Measurements from ENCODE around the gene EVA1A. TPM values are rescaled to one million over a fixed set of nuclear protein-coding genes. Genes with fewer than 3 reads are reported as not detected.

The EVA1A gene
- total RNA-seq, 1 donor from 2014 or later, result not detected

GRCh38 chr2:75564026-75564688 is 3.4 kb upstream of the EVA1A start:
- no peak overlapping the region for H3K27ac Mint-ChIP-seq (ENCODE audit: unreplicated experiment)

DNA sequence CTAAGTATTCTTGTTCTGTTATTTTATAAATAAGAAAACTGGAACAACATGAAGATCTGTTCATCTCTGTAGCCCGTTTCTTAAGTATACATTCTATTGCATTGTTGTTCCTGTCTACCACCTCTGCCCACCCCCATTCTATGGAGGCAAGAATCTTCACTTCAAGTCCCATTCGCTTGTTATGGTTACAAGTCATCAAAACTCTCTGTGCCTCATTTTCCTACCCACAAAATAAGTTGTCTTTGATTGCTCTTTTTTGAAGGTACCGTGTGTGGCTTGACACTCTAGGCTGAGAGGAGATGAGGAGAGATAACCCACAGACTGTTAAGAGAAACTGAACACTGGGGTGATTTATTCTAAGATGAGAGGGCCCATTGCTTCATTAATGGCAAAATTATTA is 2.9 kb upstream of the EVA1A start:
- TF ChIP-seq, protein P1, sequence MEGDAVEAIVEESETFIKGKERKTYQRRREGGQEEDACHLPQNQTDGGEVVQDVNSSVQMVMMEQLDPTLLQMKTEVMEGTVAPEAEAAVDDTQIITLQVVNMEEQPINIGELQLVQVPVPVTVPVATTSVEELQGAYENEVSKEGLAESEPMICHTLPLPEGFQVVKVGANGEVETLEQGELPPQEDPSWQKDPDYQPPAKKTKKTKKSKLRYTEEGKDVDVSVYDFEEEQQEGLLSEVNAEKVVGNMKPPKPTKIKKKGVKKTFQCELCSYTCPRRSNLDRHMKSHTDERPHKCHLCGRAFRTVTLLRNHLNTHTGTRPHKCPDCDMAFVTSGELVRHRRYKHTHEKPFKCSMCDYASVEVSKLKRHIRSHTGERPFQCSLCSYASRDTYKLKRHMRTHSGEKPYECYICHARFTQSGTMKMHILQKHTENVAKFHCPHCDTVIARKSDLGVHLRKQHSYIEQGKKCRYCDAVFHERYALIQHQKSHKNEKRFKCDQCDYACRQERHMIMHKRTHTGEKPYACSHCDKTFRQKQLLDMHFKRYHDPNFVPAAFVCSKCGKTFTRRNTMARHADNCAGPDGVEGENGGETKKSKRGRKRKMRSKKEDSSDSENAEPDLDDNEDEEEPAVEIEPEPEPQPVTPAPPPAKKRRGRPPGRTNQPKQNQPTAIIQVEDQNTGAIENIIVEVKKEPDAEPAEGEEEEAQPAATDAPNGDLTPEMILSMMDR (IDR thresholded peaks at IDR 0.05; ENCODE audit: partially characterized antibody, unreplicated experiment), result no peak
- Mint-ChIP-seq H3K27me3 (ENCODE audit: unreplicated experiment) (peaks cover 10% of the 10 kb centered on the region), H3K4me3 (ENCODE audit: unreplicated experiment) (no peak overlapping the region), H3K27ac (ENCODE audit: unreplicated experiment) (no peak overlapping the region), H3K36me3 (ENCODE audit: unreplicated experiment) (no peaks in the 10 kb centered on the region), H3K4me1 (ENCODE audit: low read depth, unreplicated experiment) (no peaks in the 10 kb centered on the region), H3K9me3 (ENCODE audit: unreplicated experiment) (peaks cover 6% of the 10 kb centered on the region)
- no peak for DNase-seq

More at GRCh38 chr2:75564026-75564688, 3.4 kb upstream of the EVA1A start:
- Mint-ChIP-seq H3K4me1 (ENCODE audit: low read depth, unreplicated experiment) (no peaks in the 10 kb centered on the region), H3K9me3 (ENCODE audit: unreplicated experiment) (peaks cover 6% of the 10 kb centered on the region), H3K27me3 (ENCODE audit: unreplicated experiment) (peaks cover 10% of the 10 kb centered on the region), H3K4me3 (ENCODE audit: unreplicated experiment) (no peak overlapping the region), H3K36me3 (ENCODE audit: unreplicated experiment) (no peaks in the 10 kb centered on the region)
- TF ChIP-seq, protein P1 (IDR thresholded peaks at IDR 0.05; ENCODE audit: partially characterized antibody, unreplicated experiment), result no peak
- DNase-seq, result no peak

- no peaks in the 10 kb centered on the region for H3K4me1 Mint-ChIP-seq (ENCODE audit: low read depth, unreplicated experiment)
- TF ChIP-seq, protein P1 (IDR thresholded peaks at IDR 0.05; ENCODE audit: partially characterized antibody, unreplicated experiment), result no peak
- H3K36me3 Mint-ChIP-seq (ENCODE audit: unreplicated experiment), result no peaks in the 10 kb centered on the region
- no peak overlapping the region for H3K4me3 Mint-ChIP-seq (ENCODE audit: unreplicated experiment)
- peaks cover 6% of the 10 kb centered on the region for H3K9me3 Mint-ChIP-seq (ENCODE audit: unreplicated experiment)
- no peak for DNase-seq
- no peak overlapping the region for H3K27ac Mint-ChIP-seq (ENCODE audit: unreplicated experiment)
- H3K27me3 Mint-ChIP-seq (ENCODE audit: unreplicated experiment), result peaks cover 10% of the 10 kb centered on the region
These were observed 1.8 kb upstream of the EVA1A start for GRCh38 chr2:75562513-75562864.

DNA sequence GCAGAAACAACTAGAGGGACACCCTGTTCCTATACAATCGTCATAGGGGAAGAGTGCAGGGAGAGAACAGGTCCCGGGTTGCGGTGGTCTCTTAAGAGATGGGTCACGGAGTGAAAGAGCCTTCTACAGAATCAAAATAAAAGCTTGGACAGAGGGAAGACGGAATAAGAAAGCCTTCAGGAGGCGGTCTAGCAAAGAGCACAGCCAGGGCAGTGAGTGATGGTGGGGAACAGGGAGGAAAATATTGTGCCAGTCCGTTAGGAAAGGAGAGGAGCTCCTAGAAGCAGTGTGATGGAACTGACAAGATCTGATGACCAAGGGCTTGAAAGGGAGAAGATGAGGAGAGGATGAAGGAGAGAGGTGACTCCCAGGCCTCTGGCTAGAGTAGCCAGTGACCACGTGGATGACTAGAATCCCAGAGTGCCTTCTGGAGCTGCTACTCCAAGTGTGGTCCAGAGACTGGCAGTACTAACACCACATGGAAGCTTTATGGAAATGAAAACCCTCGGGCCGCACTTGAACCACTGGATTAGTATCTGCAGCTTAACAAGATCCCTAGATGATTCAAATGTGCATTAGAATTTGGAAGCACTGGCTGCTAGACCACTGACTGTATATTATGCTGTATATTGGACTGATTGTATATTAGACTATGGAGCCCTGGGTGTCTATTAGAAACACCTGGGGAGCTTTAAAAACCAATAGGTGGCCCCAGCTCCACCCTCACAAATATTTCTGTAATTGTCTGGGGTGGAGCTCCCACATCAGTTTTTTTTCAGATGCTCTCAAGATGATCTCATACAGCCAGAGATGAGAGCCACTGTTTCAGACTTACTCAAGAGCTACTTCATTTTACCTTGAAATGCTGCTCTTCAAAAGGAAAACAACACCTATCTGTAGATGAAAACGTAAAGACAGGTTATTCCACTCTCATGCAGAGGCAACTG is 1.1 kb upstream of the EVA1A start:
- TF ChIP-seq, protein P1 (IDR thresholded peaks at IDR 0.05; ENCODE audit: partially characterized antibody, unreplicated experiment), result no peak

More for the DNA sequence above, 1.1 kb upstream of the EVA1A start:
- Mint-ChIP-seq H3K4me3 (ENCODE audit: unreplicated experiment) (peak overlapping the region; percentile 84), H3K36me3 (ENCODE audit: unreplicated experiment) (no peaks in the 10 kb centered on the region), H3K4me1 (ENCODE audit: low read depth, unreplicated experiment) (no peaks in the 10 kb centered on the region), H3K9me3 (ENCODE audit: unreplicated experiment) (peaks cover 6% of the 10 kb centered on the region), H3K27ac (ENCODE audit: unreplicated experiment) (no peak overlapping the region), H3K27me3 (ENCODE audit: unreplicated experiment) (peaks cover 10% of the 10 kb centered on the region)
- DNase-seq, result no peak
